Muscle of leg (tissue), 16 donors: ENCODE measurements around the gene CDRT15. TPM values are rescaled to one million over a fixed set of nuclear protein-coding genes. Genes with fewer than 3 reads are reported as not detected.
"Not testable (repeated sequence)": the region's sequence is repeated elsewhere in the genome, so short reads cannot be mapped to it uniquely, and the experiment has no call there.

Experiments
- DNase-seq: peaks from one replicate; pipeline ENCODE4 v3.0.0; 2013
- H3K27ac ChIP-seq: one replicate; pipeline ENCODE4 v1.5.1; 2013; ENCODE audit warnings: mild to moderate bottlenecking, low read length, control low read depth
- H3K27me3 ChIP-seq: one replicate; pipeline ENCODE4 v1.6.1; 2013; ENCODE audit warnings: low read length; ENCODE audit not compliant: control insufficient read depth, insufficient read depth
- H3K36me3 ChIP-seq: one replicate; pipeline ENCODE4 v1.6.1; 2013; ENCODE audit warnings: low read length; ENCODE audit not compliant: control insufficient read depth, insufficient read depth
- H3K4me1 ChIP-seq: one replicate; pipeline ENCODE4 v1.6.1; 2013; ENCODE audit warnings: low read length; ENCODE audit not compliant: control insufficient read depth, insufficient read depth
- H3K4me3 ChIP-seq: one replicate; pipeline ENCODE4 v1.5.1; 2013; ENCODE audit warnings: low read length, control low read depth
- H3K9me3 ChIP-seq: replicated peaks from 2 replicates; pipeline ENCODE4 v1.6.1; 2013; ENCODE audit warnings: low read depth, low read length; ENCODE audit not compliant: control insufficient read depth
- WGBS: methylation state at CpG from one replicate; pipeline ENCODE4 v1.1.5; 2013; ENCODE audit warnings: missing lambda C conversion rate; ENCODE audit not compliant: insufficient coverage; 5-methylcytosine and 5-hydroxymethylcytosine counted together
- long read RNA-seq, 11 donors: transcript quantifications; one replicate each; lab custom pipeline, GENCODE V29; 2026
- polyA plus RNA-seq, 8 donors: library from polyadenylated mRNA; unstranded; fragments of 120-200 nt; gene quantifications; one replicate each; pipeline versions ENCODE4 v1.2.1 to v1.2.3, GENCODE V29; 2013; ENCODE audit warnings: inconsistent platforms in 1 of 8, low replicate concordance in 1 of 8; ENCODE audit not compliant: insufficient read length in 8 of 8, insufficient read depth in 1 of 8
- total RNA-seq: library from RNA; stranded (reverse); fragments of 120-200 nt; gene quantifications from one replicate; pipeline ENCODE4 v1.2.4, GENCODE V29; 2013

Gene CDRT15
- not detected for total RNA-seq
- polyA plus RNA-seq = 1 to 10 TPM in 1 of 8 donors, under 1 TPM in 7; 0.23 to 1.1 (median 0.43) TPM
- long read RNA-seq, donor 1 = 0 reads
- long read RNA-seq, donor 2 = 0 reads
- long read RNA-seq, donor 3 = 0 reads
- long read RNA-seq, donor 4 = 0 reads
- long read RNA-seq, donor 5 = 0 reads
- long read RNA-seq, donor 6 = 0 reads
- long read RNA-seq, donor 7 = 0 reads
- long read RNA-seq, donor 8 = 0 reads
- long read RNA-seq, donor 9 = 0 reads
- long read RNA-seq, donor 10 = 0 reads
- long read RNA-seq, donor 11 = 0 reads

DNA sequence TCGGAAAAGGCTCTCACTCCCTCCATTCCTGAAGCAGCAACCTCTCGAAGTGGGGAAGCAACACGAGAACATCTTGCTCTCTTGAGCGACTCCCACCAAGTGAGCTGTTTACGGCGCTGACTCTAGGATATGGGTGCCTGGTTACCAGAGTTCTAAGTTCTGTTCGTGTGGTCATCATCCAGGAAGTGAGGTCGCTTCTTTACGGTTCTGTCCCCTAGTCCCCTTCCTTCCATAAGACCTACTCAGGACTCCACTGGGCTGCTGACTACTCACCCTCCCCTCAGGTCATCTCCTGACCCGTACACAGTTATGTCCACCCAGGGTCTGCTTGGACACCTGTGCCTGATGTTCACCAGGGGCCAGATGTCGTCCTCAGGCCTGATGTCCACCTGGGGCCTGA, at the start of gene CDRT15:
Gene CDRT15, minus strand, starts transcription at position 101 of the 400 bp plus-strand sequence. Its CDS starts 29 bp downstream, at position 72.
- 92% methylated on average over 6 of the region's 11 CpGs for WGBS
- not testable (repeated sequence) for H3K4me1 ChIP-seq, H3K36me3 ChIP-seq, H3K4me3 ChIP-seq, H3K27ac ChIP-seq, H3K9me3 ChIP-seq, DNase-seq, H3K27me3 ChIP-seq

DNA sequence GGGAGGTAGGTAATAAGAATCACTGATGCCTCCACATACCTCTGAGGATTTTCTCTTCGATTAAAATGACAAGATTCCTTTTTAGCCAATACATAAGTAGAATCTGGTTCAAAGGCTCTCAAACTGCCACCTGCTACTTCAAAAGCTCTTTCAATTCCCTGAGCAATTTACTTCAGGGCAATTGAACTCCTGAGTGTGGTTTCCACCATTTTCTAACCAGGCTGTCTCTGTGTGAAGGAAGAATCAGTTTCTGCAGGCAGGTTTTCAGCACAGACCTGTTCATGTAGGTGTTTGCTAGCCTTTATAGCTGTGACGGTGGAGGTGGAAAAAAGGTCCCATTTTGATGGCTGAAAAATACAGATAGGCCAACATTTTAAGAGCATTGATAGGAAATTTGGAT, 46.1 kb upstream of the CDRT15 start:
- Histone ChIP-seq H3K27me3 (no peaks in the 10 kb centered on the region), H3K4me1 (no peaks in the 10 kb centered on the region), H3K9me3 (no peaks in the 10 kb centered on the region), H3K27ac (no peak overlapping the region), H3K36me3 (no peaks in the 10 kb centered on the region), H3K4me3 (no peak overlapping the region)
- no peak for DNase-seq
- WGBS = no CpG with 5 or more reads among the region's 2 CpGs

DNA sequence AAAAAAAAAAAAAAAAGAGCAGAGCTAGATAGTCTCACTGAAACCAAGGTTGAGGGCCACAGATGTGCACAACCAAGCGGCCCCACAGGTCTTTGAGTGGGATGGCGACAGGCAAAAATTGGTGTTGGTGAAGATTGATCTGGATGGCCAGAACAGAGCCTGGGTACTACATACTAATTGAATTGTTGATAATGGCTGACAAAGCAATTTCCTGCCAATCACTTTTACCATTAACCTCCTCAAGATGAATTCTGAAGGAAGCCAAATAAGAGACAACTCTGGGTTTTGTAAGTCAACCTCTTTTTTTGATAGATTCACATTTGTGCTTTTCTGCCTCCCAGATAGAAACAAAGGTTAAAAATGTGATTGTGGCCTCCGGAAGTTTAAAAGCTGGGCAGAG, 44.9 kb upstream of the CDRT15 start:
- Histone ChIP-seq H3K27ac (no peak overlapping the region), H3K4me1 (no peaks in the 10 kb centered on the region), H3K36me3 (no peaks in the 10 kb centered on the region), H3K9me3 (no peaks in the 10 kb centered on the region), H3K4me3 (no peak overlapping the region), H3K27me3 (no peaks in the 10 kb centered on the region)
- 96% methylated on average over 3 of the region's 3 CpGs for WGBS
- no peak for DNase-seq

DNA sequence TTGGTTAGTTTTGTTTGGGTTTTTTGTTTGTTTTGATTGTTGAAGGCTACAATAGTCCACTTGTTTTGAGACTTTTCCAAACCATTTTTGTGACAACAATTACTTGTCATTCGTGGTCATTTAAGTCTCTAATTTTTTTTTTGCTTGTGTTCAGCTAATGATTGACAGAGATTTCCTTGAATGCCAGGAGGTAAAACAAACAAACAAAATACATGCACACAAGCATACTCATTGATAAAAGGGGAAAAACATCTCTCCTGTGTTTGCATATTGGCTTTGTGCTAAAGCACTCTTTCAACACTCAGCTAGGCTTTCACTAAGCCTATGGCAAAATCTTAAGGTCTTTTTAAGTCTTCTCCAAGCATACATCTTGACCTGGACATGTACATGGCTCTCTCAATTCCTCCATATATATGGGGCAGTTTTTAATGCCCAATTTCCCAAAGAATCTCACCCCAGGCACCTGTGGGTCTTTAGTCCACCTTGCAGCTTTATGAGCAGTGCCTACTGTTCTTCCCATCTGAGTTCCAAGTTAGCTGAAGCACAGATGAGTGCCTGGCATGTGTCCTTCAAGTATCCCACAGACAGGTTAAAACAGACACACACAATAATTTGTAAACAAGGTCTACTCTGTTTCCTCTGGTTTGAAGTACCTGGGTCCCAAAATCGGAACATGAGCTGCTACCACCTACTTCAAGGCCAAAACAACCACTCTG, 40.0 kb upstream of the CDRT15 start:
- H3K27ac ChIP-seq = no peak overlapping the region
- H3K27me3 ChIP-seq = no peaks in the 10 kb centered on the region
- no peak overlapping the region for H3K4me3 ChIP-seq
- no peak for DNase-seq
- no peaks in the 10 kb centered on the region for H3K4me1 ChIP-seq
- no peaks in the 10 kb centered on the region for H3K9me3 ChIP-seq
- no CpG with 5 or more reads among the region's 2 CpGs for WGBS
- H3K36me3 ChIP-seq = no peaks in the 10 kb centered on the region

DNA sequence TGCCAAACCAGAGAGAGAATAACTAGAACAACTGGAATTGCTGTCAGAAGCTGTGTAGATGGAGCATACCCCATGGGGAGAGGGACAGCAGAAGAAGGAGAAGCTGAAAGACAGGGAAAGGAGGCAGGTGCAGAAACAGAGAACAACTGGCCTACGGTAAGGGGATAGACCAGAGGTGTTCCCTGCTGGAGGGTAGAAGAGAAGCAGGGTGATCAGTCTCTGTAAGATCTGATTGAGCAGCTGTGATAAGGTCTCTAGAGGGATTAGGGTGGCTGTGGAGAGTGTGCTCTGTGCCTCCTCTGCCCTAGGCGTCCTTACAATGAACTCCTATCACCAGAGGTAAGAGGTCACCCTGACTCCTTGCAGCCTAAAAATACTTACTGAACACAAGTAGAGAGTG, 33.8 kb upstream of the CDRT15 start:
- H3K9me3 ChIP-seq = no peaks in the 10 kb centered on the region
- no peaks in the 10 kb centered on the region for H3K27me3 ChIP-seq
- WGBS = 100% methylated on average over 1 of the region's 2 CpGs
- DNase-seq = no peak
- H3K4me1 ChIP-seq = no peaks in the 10 kb centered on the region
- H3K36me3 ChIP-seq = no peaks in the 10 kb centered on the region
- no peak overlapping the region for H3K4me3 ChIP-seq
- no peak overlapping the region for H3K27ac ChIP-seq

DNA sequence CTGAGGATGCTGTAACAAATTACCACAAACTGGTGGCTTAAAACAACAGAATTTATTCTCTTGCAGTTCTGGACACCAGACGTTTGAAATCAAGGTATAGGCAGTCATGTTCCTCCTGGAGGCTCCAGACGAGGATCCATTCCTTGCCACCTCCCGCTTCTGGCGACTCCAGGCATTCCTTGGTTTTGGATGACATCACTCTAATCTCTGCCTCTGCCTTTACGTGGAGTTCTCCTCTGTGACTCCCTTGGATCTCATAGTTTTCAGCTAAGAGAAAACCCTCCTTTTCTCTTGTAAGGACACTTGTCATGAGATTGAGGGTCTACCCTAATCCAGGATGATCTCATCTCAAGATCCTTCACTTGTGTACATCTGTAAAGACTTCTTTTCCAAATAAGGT, 32.8 kb upstream of the CDRT15 start:
- H3K27ac ChIP-seq = no peak overlapping the region
- no peak overlapping the region for H3K4me3 ChIP-seq
- H3K36me3 ChIP-seq = no peaks in the 10 kb centered on the region
- WGBS = no CpG with 5 or more reads among the region's 5 CpGs
- H3K9me3 ChIP-seq = no peaks in the 10 kb centered on the region
- no peaks in the 10 kb centered on the region for H3K4me1 ChIP-seq
- no peak for DNase-seq
- no peaks in the 10 kb centered on the region for H3K27me3 ChIP-seq

DNA sequence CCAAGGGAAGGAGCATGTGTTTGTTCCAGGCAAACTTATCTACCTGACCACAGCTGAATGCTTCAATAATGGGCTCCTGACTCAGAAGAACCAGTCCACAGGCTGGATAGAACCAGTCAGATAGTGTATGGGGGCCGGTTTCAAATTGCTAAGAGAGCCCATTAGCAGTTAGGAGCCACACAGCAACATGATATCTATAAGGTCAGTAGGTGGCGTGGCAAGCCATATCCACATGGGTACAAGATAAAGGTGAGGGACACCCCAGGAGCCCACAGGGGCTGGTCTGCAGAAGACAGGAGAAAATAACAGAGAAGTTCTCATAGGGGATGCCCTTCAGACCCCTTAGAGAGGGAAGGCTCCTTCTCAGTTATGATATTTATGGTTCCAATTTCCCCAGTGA, 31.6 kb upstream of the CDRT15 start:
- no peaks in the 10 kb centered on the region for H3K27me3 ChIP-seq
- no peak overlapping the region for H3K4me3 ChIP-seq
- no peaks in the 10 kb centered on the region for H3K36me3 ChIP-seq
- no peaks in the 10 kb centered on the region for H3K4me1 ChIP-seq
- no CpG with 5 or more reads among the region's 2 CpGs for WGBS
- H3K27ac ChIP-seq = no peak overlapping the region
- no peak for DNase-seq
- no peaks in the 10 kb centered on the region for H3K9me3 ChIP-seq

DNA sequence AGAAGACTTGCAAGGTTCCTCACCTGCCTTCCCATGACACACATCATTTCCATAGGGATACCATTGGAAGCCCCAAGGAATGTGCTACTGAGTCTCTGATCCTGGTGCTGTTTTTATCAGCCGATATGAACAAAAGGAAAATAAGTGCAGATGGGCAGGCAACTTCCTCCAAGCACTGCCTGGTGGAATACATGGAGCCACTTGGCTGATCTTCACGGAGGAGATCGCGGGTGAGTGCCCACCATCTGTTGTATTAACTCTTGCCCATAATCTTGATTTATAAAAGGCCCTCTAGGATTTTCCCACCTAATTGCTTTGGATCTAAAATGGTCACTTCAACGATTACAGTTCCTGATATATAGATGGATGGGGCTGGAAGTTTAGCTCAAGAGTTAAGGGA, 24.7 kb upstream of the CDRT15 start:
- Histone ChIP-seq H3K9me3 (no peaks in the 10 kb centered on the region), H3K27me3 (no peaks in the 10 kb centered on the region), H3K4me3 (no peak overlapping the region), H3K4me1 (no peaks in the 10 kb centered on the region), H3K27ac (no peak overlapping the region), H3K36me3 (no peaks in the 10 kb centered on the region)
- 80% methylated on average over 1 of the region's 5 CpGs for WGBS
- DNase-seq = no peak

DNA sequence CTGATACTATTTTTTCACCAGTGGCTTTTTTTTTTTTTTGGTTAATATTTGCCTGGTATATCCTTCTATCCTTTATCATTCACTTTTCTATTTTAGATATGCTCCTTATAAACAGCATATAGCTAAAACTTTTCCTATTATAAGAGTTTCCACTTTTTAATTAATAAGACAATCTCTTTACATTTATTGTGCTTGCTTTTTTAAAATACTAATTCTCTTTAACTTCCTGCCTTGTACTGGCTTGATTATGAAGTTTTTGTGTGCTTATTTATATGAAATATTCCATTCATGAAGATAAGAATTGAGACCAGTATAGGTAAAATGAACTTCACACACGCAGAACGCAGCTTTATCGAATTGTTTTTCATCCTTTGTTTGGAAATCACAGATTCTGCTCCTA, 9.0 kb upstream of the CDRT15 start:
- WGBS = no CpG with 5 or more reads among the region's 3 CpGs
- no peak overlapping the region for H3K4me3 ChIP-seq
- H3K27me3 ChIP-seq = no peaks in the 10 kb centered on the region
- H3K27ac ChIP-seq = no peak overlapping the region
- no peaks in the 10 kb centered on the region for H3K9me3 ChIP-seq
- H3K36me3 ChIP-seq = no peaks in the 10 kb centered on the region
- no peak for DNase-seq
- H3K4me1 ChIP-seq = no peaks in the 10 kb centered on the region

DNA sequence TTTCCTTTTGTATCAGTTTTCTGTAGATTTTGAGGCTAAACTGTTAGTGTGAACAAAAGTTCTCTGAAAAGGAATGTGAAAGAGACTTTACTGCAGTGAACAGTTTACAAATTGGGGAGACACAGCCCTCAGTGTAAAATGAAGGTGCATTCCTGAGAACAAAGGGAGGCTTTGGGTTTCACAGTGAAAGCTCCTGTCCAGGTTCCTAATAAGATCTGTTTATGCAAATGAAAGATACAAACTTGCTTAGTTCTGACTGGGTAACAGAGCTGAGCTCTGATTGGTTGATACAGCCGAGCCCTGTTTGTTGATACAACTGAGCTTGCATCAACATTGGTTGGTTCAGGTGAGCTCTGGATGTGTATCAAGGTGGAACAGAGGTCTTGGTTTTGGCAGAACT, 8.3 kb upstream of the CDRT15 start:
- WGBS = no CpG with 5 or more reads among the region's 1 CpG
- no peak overlapping the region for H3K4me3 ChIP-seq
- no peaks in the 10 kb centered on the region for H3K36me3 ChIP-seq
- no peaks in the 10 kb centered on the region for H3K4me1 ChIP-seq
- DNase-seq = no peak
- no peaks in the 10 kb centered on the region for H3K9me3 ChIP-seq
- no peak overlapping the region for H3K27ac ChIP-seq
- no peaks in the 10 kb centered on the region for H3K27me3 ChIP-seq
